Measurements from ENCODE around the gene SLC30A7.

The SLC30A7 gene

GRCh38 chr1:100875228-100875627 lies 20.7 kb upstream of the SLC30A7 start:
- Histone ChIP-seq H3K27ac (ENCODE audit: low read length) (no peak overlapping the region), H3K27me3 (ENCODE audit: low read depth, low read length) (no peaks in the 10 kb centered on the region), H3K36me3 (replicated peaks; ENCODE audit: low read depth, low read length) (no peaks in the 10 kb centered on the region), H3K4me1 (ENCODE audit: low read length) (no peaks in the 10 kb centered on the region), H2AFZ (ENCODE audit: low read depth, low read length) (no peak overlapping the region), H3K4me3 (ENCODE audit: low read length) (no peak overlapping the region), H4K20me1 (ENCODE audit: insufficient read depth, low read length) (no peaks in the 10 kb centered on the region), H3K4me2 (ENCODE audit: low read length) (no peak overlapping the region), H3K9ac (ENCODE audit: low read length) (no peak overlapping the region), H3K79me2 (ENCODE audit: low read length) (no peaks in the 10 kb centered on the region), H3K9me3 (ENCODE audit: insufficient read depth, low read length) (no peaks in the 10 kb centered on the region)
- TF ChIP-seq EZH2phosphoT487 (IDR thresholded peaks at IDR 0.05; ENCODE audit: low read depth) = no peak
- TF ChIP-seq, protein P1, sequence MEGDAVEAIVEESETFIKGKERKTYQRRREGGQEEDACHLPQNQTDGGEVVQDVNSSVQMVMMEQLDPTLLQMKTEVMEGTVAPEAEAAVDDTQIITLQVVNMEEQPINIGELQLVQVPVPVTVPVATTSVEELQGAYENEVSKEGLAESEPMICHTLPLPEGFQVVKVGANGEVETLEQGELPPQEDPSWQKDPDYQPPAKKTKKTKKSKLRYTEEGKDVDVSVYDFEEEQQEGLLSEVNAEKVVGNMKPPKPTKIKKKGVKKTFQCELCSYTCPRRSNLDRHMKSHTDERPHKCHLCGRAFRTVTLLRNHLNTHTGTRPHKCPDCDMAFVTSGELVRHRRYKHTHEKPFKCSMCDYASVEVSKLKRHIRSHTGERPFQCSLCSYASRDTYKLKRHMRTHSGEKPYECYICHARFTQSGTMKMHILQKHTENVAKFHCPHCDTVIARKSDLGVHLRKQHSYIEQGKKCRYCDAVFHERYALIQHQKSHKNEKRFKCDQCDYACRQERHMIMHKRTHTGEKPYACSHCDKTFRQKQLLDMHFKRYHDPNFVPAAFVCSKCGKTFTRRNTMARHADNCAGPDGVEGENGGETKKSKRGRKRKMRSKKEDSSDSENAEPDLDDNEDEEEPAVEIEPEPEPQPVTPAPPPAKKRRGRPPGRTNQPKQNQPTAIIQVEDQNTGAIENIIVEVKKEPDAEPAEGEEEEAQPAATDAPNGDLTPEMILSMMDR (IDR thresholded peaks at IDR 0.05; ENCODE audit: low read depth, low read length) = no peak

- Histone ChIP-seq H3K27me3 (ENCODE audit: low read depth, low read length) (no peaks in the 10 kb centered on the region), H3K27ac (ENCODE audit: low read length) (no peak overlapping the region), H3K36me3 (replicated peaks; ENCODE audit: low read depth, low read length) (no peaks in the 10 kb centered on the region), H3K79me2 (ENCODE audit: low read length) (no peaks in the 10 kb centered on the region), H3K9ac (ENCODE audit: low read length) (no peak overlapping the region), H3K4me2 (ENCODE audit: low read length) (no peak overlapping the region), H4K20me1 (ENCODE audit: insufficient read depth, low read length) (no peaks in the 10 kb centered on the region), H3K4me3 (ENCODE audit: low read length) (no peak overlapping the region), H3K9me3 (ENCODE audit: insufficient read depth, low read length) (no peaks in the 10 kb centered on the region), H3K4me1 (ENCODE audit: low read length) (no peaks in the 10 kb centered on the region), H2AFZ (ENCODE audit: low read depth, low read length) (no peak overlapping the region)
- no peak for TF ChIP-seq EZH2phosphoT487 (IDR thresholded peaks at IDR 0.05; ENCODE audit: low read depth)
- TF ChIP-seq, protein P1 (IDR thresholded peaks at IDR 0.05; ENCODE audit: low read depth, low read length) = no peak
Observed at GRCh38 chr1:100876291-100876690, 19.6 kb upstream of the SLC30A7 start.

DNA sequence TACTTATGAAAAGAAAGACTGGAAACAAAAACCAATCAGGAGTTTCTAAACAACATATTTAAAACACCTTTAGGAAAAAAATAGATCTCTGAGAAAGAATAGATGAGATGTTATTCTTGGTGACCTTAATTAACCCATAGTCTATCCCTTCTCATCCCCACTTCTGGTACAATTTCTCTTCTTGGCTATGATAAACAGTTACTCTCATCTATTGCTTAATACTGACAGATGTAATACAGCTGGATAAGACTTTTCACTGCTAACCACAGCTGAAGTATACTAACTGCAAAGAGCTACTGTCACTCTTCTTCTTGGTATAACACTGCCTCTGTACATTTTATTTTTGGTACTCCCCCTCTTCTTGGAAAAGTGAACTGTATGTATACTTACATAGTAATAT lies 16.5 kb upstream of the SLC30A7 start:
- no peak overlapping the region for H3K4me3 ChIP-seq (ENCODE audit: low read length)
- H3K4me2 ChIP-seq (ENCODE audit: low read length) = no peak overlapping the region
- no peaks in the 10 kb centered on the region for H3K27me3 ChIP-seq (ENCODE audit: low read depth, low read length)
- no peak overlapping the region for H3K9ac ChIP-seq (ENCODE audit: low read length)
- TF ChIP-seq EZH2phosphoT487 (IDR thresholded peaks at IDR 0.05; ENCODE audit: low read depth) = no peak
- TF ChIP-seq, protein P1 (IDR thresholded peaks at IDR 0.05; ENCODE audit: low read depth, low read length) = no peak
- H3K9me3 ChIP-seq (ENCODE audit: insufficient read depth, low read length) = no peaks in the 10 kb centered on the region
- H3K27ac ChIP-seq (ENCODE audit: low read length) = no peak overlapping the region
- H3K79me2 ChIP-seq (ENCODE audit: low read length) = no peaks in the 10 kb centered on the region
- no peak overlapping the region for H2AFZ ChIP-seq (ENCODE audit: low read depth, low read length)
- H3K36me3 ChIP-seq (replicated peaks; ENCODE audit: low read depth, low read length) = no peaks in the 10 kb centered on the region
- H4K20me1 ChIP-seq (ENCODE audit: insufficient read depth, low read length) = no peaks in the 10 kb centered on the region
- no peaks in the 10 kb centered on the region for H3K4me1 ChIP-seq (ENCODE audit: low read length)

- H3K9ac ChIP-seq (ENCODE audit: low read length) = no peak overlapping the region
- H3K4me2 ChIP-seq (ENCODE audit: low read length) = no peak overlapping the region
- H3K9me3 ChIP-seq (ENCODE audit: insufficient read depth, low read length) = no peaks in the 10 kb centered on the region
- no peak overlapping the region for H3K27ac ChIP-seq (ENCODE audit: low read length)
- H3K4me1 ChIP-seq (ENCODE audit: low read length) = no peaks in the 10 kb centered on the region
- no peaks in the 10 kb centered on the region for H3K79me2 ChIP-seq (ENCODE audit: low read length)
- H3K4me3 ChIP-seq (ENCODE audit: low read length) = no peak overlapping the region
- H2AFZ ChIP-seq (ENCODE audit: low read depth, low read length) = no peak overlapping the region
- TF ChIP-seq, protein P1 (IDR thresholded peaks at IDR 0.05; ENCODE audit: low read depth, low read length) = no peak
- H3K27me3 ChIP-seq (ENCODE audit: low read depth, low read length) = no peaks in the 10 kb centered on the region
- no peaks in the 10 kb centered on the region for H4K20me1 ChIP-seq (ENCODE audit: insufficient read depth, low read length)
- no peaks in the 10 kb centered on the region for H3K36me3 ChIP-seq (replicated peaks; ENCODE audit: low read depth, low read length)
Observed at GRCh38 chr1:100881687-100882086, 14.2 kb upstream of the SLC30A7 start.
